HG02852 (cell line): ENCODE measurements around the gene NELFE.
A peak's percentile ranks its signal among the peaks of the same experiment; 100 is the strongest.
"Not testable (repeated sequence)": the region's sequence is repeated elsewhere in the genome, so short reads cannot be mapped to it uniquely, and the experiment has no call there.

Experiments
- ATAC-seq: cut with Tn5 transposase; IDR thresholded peaks from one replicate; pipeline ENCODE4 v1.9.1; 2021; ENCODE audit warnings: mild to moderate bottlenecking, moderate library complexity; ENCODE audit not compliant: unreplicated experiment

Gene NELFE

GRCh38 chr6:31958741-31959739 lies at the start of gene NELFE, which contains the start of gene SKIC2:
NELFE (minus strand) TSS chr6:31958971; CDS start chr6:31958446, 525 bp downstream.
SKIC2 (plus strand) TSS chr6:31959175; CDS start chr6:31959193, 18 bp downstream.
- ATAC-seq, result peak; percentile 95

DNA sequence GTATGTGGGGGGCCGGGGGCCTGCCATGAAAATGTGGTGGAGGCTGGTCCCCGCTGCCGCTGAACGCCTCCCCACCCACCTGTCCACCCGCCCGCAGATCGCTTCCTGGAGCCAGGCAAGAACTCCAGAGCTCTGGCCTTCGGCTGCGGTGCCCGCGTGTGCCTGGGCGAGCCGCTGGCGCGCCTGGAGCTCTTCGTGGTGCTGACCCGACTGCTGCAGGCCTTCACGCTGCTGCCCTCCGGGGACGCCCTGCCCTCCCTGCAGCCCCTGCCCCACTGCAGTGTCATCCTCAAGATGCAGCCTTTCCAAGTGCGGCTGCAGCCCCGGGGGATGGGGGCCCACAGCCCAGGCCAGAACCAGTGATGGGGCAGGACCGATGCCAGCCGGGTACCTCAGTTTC lies 49.3 kb upstream of the NELFE start:
- not testable (repeated sequence) for ATAC-seq

GRCh38 chr6:32007086-32007485 lies 48.3 kb upstream of the NELFE start:
- not testable (repeated sequence) for ATAC-seq

- not testable (repeated sequence) for ATAC-seq
Observed at GRCh38 chr6:32005991-32006529, 47.3 kb upstream of the NELFE start.

DNA sequence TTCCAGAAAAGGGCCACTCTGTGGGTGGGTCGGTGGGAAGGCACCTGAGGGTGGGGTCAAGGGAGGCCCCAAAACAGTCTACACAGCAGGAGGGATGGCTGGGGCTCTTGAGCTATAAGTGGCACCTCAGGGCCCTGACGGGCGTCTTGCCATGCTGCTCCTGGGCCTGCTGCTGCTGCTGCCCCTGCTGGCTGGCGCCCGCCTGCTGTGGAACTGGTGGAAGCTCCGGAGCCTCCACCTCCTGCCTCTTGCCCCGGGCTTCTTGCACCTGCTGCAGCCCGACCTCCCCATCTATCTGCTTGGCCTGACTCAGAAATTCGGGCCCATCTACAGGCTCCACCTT lies 46.7 kb upstream of the NELFE start:
- ATAC-seq, result not testable (repeated sequence)

GRCh38 chr6:32004864-32005537 lies 46.2 kb upstream of the NELFE start:
- not testable (repeated sequence) for ATAC-seq

DNA sequence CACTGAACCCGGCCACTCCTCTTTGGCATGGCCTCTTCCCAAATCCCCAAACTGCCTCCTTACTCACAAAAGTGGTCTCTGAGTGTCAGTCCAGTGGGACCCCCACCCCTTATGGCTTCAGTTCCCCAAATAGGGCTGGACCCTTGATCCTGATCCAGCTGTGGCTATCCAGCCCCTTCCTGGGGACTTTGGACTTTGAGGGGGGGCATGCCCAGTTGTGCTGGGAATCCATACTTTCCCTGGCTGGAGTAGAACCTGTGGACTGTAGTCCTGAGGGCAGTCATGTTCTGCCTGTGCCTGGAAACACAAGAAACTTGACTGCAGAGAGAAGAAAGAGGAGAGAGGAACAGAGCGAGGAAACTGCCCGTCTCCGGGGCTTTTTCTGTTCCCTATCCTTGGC lies 45.6 kb upstream of the NELFE start:
- not testable (repeated sequence) for ATAC-seq

- ATAC-seq, result not testable (repeated sequence)
Observed at GRCh38 chr6:32003301-32003700, 44.5 kb upstream of the NELFE start.

DNA sequence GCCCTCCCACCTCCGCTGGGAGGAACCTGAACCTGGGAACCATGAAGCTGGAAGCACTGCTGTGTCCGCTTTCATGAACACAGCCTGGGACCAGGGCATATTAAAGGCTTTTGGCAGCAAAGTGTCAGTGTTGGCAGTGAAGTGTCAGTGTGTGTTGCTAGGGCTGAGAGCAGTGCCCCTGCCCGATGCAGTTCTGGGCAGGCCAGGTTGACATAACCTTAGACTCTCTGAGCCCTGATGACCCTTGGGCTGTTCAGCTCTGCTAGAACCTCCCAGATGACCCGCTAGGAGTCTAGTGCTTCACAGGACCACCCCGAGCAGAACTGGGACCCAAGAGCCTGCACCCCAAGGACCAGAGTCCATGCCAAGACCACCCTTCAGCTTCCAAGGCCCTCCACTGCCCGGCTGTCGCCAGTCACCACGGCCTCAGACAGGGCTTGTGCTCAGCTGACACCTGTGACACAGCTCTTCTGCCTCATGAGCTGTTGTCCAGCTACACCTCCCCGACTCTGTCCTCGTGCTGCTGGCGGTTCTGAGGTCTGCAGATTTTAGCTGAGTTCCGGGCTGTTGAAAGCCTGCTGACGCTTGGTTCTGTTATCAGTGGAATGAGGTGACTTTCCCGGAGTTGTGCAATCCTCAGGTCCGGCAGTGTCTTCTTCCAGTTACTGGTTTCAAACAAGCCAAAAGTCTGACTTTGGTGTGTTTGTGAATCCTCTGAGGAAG lies 43.9 kb upstream of the NELFE start:
- not testable (repeated sequence) for ATAC-seq

DNA sequence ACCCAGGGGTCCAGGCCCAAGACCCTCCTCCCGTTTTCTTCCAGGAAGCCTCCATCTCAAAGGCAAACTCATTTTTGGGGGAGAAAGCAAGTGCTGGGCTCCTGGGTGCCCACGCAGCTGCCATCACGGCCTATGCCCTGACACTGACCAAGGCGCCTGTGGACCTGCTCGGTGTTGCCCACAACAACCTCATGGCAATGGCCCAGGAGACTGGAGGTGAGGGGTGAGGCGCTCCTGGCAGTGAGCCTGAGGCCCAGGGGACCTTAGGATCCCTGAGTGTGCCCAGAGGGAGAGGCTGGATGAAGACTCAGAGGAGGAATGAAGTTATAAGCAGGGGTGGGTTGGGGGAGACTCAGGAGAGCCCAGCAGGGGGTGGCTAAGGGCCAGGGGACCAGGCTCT lies 37.6 kb upstream of the NELFE start:
- ATAC-seq, result not testable (repeated sequence)

- ATAC-seq, result not testable (repeated sequence)
Observed at GRCh38 chr6:31994421-31994820, 35.6 kb upstream of the NELFE start.

GRCh38 chr6:31989363-31989762 lies 30.6 kb upstream of the NELFE start:
- ATAC-seq, result not testable (repeated sequence)

DNA sequence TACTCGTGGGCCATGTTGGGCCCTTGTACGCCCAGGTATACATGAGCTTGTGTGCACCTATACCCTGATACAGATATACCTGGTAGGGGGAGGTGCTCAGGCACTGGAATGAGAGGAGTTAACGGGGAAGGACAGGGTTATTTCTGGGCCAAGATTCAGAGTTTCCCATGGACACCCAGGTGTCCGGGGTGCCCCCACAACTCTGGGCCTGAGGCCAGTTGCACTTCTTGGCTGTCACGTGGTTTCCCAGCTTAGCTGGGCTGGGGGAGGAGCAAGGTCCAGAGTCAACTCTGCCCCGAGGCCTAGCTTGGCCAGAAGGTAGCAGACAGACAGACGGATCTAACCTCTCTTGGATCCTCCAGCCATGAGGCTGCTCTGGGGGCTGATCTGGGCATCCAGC lies 23.0 kb upstream of the NELFE start, which contains the start of gene C4A:
C4A (plus strand) TSS at position 314 of the 400 bp plus-strand sequence; CDS start at position 365, 51 bp downstream.
- ATAC-seq, result not testable (repeated sequence)

- ATAC-seq, result not testable (repeated sequence)
Observed at GRCh38 chr6:31980998-31981397, 22.2 kb upstream of the NELFE start.

DNA sequence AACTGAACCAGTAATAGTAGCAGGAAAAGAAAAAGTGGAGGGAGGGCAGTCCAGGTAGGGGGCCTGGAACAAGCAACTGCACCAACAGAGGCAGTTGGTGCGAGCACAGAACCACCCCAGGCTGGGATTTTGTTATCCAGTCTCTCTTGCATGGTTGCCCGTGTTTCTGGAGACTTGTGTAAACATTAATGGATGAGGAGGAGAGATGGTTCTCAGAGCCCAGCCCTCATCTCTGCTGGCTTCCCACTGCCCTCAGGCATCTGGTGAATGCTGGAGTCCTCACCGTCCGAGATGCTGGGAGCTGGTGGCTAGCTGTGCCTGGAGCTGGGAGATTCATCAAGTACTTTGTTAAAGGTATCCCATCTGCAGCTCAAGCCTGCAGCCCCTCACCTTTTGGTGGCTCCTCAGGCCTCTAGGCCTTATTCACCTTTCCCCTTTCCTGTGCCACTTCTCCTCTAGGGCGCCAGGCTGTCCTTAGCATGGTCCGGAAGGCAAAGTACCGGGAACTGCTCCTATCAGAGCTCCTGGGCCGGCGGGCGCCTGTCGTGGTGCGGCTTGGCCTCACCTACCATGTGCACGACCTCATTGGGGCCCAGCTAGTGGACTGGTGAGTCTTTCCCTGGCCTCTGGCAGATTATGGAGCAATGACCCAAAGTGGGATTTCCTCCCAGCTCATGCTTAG lies 21.6 kb upstream of the NELFE start:
- not testable (repeated sequence) for ATAC-seq

GRCh38 chr6:31979238-31979898 lies 20.6 kb upstream of the NELFE start:
- ATAC-seq, result no peak

GRCh38 chr6:31978831-31979230 lies 20.1 kb upstream of the NELFE start:
- no peak for ATAC-seq

DNA sequence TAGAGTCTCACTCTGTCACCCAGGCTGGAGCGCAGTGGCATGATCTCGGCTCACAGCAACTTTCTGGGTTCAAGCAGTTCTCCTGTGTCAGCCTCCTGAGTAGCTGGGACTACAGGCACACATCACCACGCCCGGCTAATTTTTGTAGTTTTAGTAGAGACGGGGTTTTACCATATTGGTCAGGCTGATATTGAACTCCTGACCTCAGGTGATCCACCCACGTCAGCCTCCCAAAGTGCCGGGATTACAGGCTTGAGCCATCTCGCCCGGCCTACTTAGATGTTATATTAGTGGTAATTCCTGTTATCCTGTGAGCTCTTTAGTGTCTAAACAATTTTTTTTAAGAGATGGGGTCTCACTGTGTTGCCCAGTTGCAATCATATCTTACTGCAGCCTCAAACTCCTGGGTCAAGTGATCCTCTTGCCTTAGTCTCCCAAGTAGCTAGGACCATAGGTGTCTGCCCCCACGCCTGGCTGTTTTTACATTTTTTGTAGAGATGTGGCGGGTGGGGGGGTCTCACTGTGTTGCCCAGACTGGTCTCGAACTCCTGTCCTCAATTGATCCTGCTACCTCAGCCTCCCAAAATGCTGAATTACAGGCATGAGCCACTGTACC lies 19.2 kb upstream of the NELFE start:
- ATAC-seq, result no peak

GRCh38 chr6:31976065-31976464 lies 17.3 kb upstream of the NELFE start:
- not testable (repeated sequence) for ATAC-seq
